Fibroblast of pulmonary artery (primary cell): ENCODE results near the gene MBD3.

Experiments used
- DNase-seq: peaks from one replicate; pipeline ENCODE4 v3.0.0-alpha.2; 2010; ENCODE audit warnings: low read depth
- H3K4me3 ChIP-seq: replicated peaks from 2 replicates; pipeline ENCODE4 v1.5.1; 2011; ENCODE audit warnings: low read depth, mild to moderate bottlenecking, control low read depth, low read length, moderate library complexity
- TF ChIP-seq, protein P1 (sequence below): IDR thresholded peaks from 2 replicates; pipeline ENCODE4 v1.5.1; 2011; ENCODE audit warnings: mild to moderate bottlenecking, control low read depth, low read length, inconsistent platforms; ENCODE audit errors: missing control alignments

Gene MBD3

DNA sequence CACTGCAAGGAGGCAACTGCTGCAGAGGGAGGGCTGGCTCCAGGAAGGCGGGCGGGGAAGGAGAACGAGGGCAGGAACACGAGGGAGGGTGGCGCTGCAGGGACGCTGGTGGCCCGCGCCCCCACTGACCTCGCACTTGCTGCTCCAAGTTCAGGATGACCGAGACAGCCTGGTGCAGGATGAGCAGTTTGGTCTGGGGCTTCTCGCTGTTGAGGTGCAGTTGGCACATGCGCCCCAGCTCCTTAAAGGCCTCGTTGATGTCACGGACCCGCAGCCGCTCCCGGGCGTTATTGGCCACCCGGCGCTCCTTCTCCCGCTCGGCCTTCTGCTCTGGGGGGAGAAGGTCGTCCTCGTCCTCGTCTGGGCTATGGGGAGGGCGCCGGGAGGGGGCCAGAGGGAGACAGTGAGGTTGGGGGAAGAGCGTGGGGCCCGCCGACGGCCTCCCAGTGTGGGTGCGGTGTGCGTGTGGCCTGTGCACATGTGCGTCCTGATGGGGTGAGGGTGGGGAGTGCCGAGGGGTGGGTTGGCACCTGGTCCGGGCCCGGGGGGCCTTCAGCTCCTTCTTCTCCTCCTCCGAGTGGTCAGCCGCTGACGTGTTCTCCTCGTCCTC is 22.6 kb upstream of the MBD3 start:
- TF ChIP-seq, protein P1, sequence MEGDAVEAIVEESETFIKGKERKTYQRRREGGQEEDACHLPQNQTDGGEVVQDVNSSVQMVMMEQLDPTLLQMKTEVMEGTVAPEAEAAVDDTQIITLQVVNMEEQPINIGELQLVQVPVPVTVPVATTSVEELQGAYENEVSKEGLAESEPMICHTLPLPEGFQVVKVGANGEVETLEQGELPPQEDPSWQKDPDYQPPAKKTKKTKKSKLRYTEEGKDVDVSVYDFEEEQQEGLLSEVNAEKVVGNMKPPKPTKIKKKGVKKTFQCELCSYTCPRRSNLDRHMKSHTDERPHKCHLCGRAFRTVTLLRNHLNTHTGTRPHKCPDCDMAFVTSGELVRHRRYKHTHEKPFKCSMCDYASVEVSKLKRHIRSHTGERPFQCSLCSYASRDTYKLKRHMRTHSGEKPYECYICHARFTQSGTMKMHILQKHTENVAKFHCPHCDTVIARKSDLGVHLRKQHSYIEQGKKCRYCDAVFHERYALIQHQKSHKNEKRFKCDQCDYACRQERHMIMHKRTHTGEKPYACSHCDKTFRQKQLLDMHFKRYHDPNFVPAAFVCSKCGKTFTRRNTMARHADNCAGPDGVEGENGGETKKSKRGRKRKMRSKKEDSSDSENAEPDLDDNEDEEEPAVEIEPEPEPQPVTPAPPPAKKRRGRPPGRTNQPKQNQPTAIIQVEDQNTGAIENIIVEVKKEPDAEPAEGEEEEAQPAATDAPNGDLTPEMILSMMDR = no peak
- H3K4me3 ChIP-seq = no peak overlapping the region
- no peak for DNase-seq

DNA sequence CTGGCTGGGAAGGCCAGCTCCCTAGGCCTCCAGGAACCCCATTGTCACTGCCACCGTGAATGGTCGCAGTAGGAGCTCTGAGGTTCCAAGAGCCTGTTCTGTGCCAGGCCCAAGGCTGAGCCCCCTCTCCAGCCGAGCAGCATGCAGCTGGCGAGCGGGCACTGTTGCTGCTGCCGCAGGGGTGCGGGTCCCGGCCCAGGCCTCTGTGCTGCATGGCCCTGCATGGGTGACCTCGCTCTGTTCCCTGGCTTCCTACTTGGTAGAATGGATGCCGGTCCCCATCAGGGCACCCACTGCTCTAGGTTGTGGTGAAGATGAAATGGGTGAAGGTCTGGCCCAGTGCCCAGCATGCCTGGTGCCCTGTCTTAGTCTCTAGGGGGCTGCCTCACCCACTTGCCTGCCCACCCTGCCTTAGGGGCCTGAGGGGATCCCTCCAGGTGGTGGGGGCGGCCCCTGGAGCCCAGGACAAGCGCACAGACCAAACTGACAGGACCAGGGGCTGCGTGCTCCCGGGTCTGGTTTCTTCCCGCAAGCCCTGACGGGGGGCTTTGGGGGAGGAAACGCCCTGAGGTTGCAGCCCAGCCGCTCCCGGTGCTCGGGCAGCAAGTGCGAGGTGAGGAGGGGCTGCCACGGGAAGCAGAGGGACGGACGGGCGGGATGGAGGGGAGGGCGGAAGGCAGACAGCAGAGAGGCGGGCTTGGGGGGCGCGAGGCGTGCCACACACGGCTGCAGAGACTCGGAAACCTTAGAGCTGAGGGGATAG is 21.3 kb upstream of the MBD3 start:
- no peak for DNase-seq
- TF ChIP-seq, protein P1 = no peak
- no peak overlapping the region for H3K4me3 ChIP-seq

DNA sequence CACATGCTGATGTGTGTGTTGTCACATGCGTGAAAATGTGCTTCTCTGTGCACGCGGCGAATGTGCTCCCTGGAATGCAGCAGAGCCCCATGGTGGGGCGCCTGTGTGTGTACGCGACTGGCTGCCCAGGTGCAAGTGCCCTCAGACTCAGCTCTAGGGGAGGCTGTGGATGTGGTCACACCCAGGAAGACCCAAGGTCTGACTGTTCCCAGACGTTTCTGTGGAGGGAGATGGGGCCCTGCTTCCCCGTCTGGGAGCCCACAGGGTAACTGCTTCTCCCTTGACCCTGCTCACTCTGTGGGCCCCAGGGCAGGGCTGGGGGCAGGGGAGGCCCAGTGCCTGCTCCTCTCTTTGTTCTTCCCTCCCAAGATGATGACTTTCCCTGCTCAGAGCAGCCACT is 20.5 kb upstream of the MBD3 start:
- H3K4me3 ChIP-seq = no peak overlapping the region
- no peak for DNase-seq
- TF ChIP-seq, protein P1 = no peak

DNA sequence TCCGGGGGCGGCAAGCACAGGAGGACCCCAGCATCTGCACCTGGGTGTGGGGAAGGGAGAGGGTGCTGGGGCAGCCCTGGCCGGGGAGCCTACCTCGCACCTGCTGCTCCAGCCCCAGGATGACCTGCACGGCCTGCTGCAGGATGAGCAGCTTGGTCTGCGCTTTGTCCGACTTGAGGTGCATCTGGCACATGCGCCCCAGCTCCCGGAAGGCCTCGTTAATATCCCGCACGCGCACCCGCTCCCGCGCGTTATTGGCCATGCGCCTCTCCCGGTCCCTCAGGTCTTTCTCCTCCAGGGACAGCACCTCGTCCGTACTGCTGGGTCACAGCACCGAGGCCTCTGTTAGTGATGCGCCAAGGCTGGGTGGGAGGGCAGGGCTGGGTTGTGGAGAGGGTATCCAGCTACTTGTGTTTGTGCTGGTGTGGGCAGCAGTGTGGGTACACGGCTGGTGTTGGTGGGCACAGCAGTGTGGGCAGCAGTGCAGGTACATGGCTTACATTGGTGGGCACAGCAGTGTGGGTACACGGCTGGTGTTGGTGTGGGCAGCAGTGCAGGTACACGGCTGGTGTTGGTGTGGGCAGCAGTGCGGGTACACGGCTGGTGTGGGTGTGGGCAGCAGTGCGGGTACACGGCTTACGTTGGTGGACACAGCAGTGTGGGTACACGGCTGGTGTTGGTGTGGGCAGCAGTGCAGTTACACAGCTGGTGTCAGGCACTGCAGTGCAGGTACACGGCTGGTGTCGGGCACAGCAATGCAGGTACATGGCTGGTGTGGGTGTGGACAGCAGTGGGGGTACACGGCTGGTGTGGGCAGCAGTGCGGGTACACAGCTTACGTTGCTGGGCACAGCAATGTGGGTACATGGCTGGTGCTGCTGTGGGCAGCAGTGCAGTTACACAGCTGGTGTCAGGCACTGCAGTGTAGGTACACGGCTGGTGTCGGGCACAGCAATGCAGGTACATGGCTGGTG is 19.7 kb upstream of the MBD3 start:
- no peak for DNase-seq
- TF ChIP-seq, protein P1 = no peak
- H3K4me3 ChIP-seq = no peak overlapping the region

DNA sequence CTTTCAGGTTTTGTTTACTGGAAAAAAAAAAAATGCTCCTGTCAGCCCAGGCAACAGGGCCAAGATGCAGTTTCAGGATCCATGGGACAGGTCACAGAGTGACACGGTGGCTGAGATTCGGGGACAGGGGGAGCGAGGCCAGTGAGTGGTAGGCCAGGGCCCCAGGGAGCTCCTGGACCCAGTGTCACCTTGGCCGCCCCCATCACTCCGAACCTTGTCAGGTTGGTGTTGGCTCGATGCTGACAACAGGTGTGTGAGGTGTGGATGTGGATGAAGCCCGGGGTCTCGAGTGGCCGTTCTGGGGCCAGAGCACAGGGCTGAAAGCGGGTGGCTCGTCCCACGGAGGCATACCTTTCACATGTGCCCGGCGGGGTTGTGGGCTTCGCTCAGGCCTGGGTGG is 18.7 kb upstream of the MBD3 start:
- H3K4me3 ChIP-seq = no peak overlapping the region
- TF ChIP-seq, protein P1 = no peak
- no peak for DNase-seq

DNA sequence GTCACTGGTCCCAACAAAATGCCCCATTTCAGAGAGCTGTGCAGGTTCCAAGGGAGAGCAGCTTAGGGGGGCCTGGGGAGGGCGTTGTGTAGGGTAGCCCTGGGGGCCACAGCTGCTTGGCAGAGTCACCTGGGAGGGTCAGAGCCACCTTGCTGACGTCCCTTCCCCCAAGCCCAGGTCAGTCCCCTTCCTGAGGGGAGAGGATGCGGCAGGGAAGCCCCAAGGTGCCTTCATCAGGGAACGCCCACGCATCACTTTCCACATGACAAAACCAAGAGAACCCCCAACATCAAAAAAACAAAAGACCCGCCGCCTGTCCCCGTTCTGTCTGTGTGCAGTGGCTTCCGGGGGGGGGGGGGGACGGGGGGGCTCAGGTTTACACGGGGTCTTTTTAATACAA is 17.9 kb upstream of the MBD3 start:
- DNase-seq = no peak
- no peak overlapping the region for H3K4me3 ChIP-seq
- TF ChIP-seq, protein P1 = no peak
